ENCODE measurements around the gene THOC2.
"Not testable (repeated sequence)": the region's sequence is repeated elsewhere in the genome, so short reads cannot be mapped to it uniquely, and the experiment has no call there.

THOC2 gene, protein sequence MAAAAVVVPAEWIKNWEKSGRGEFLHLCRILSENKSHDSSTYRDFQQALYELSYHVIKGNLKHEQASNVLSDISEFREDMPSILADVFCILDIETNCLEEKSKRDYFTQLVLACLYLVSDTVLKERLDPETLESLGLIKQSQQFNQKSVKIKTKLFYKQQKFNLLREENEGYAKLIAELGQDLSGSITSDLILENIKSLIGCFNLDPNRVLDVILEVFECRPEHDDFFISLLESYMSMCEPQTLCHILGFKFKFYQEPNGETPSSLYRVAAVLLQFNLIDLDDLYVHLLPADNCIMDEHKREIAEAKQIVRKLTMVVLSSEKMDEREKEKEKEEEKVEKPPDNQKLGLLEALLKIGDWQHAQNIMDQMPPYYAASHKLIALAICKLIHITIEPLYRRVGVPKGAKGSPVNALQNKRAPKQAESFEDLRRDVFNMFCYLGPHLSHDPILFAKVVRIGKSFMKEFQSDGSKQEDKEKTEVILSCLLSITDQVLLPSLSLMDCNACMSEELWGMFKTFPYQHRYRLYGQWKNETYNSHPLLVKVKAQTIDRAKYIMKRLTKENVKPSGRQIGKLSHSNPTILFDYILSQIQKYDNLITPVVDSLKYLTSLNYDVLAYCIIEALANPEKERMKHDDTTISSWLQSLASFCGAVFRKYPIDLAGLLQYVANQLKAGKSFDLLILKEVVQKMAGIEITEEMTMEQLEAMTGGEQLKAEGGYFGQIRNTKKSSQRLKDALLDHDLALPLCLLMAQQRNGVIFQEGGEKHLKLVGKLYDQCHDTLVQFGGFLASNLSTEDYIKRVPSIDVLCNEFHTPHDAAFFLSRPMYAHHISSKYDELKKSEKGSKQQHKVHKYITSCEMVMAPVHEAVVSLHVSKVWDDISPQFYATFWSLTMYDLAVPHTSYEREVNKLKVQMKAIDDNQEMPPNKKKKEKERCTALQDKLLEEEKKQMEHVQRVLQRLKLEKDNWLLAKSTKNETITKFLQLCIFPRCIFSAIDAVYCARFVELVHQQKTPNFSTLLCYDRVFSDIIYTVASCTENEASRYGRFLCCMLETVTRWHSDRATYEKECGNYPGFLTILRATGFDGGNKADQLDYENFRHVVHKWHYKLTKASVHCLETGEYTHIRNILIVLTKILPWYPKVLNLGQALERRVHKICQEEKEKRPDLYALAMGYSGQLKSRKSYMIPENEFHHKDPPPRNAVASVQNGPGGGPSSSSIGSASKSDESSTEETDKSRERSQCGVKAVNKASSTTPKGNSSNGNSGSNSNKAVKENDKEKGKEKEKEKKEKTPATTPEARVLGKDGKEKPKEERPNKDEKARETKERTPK (N-terminal part only)

DNA sequence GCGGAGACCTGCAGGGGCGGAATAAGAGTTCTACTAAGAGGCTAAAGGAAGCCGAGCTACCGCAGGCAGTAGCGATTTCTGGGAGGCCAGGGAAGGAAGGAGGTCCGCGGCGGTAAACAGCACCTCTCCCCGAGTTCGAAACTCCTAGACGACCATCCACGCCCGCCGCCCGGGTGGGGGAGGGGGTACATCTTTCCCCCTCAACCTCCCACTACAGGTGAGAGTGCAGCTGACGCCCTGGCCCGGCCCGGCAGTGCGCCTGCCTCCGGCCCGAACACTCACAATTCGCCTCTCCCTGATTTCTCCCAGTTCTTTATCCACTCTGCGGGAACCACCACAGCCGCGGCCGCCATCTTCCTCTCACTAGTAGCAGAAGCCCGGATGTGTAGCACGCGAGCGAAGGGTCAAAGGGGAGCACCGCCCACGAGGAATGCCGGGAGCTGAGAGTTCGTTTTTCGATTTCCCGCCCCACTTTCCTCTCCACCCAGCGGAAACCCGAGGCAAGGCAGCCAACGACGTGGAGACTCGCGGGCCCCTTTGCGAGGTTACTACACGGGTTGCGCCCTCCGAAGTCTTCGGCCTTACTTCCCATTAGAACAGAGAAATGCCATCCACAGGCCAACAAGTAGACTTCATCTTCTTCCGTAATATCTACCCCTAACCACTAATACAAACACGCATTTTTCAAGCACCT, at the start of gene THOC2:
Gene THOC2 (minus strand): TSS at position 383 of the 694 bp plus-strand sequence. CDS start 30 bp downstream, at position 353.
- DNase-seq (ENCODE audit: low spot score), result peak; percentile 84

- DNase-seq (ENCODE audit: low spot score), result not testable (repeated sequence)
Observed at GRCh38 chrX:123781786-123782185, 48.9 kb upstream of the THOC2 start.

GRCh38 chrX:123779908-123780396, 47.1 kb upstream of the THOC2 start:
- no peak for DNase-seq (ENCODE audit: low spot score)

DNA sequence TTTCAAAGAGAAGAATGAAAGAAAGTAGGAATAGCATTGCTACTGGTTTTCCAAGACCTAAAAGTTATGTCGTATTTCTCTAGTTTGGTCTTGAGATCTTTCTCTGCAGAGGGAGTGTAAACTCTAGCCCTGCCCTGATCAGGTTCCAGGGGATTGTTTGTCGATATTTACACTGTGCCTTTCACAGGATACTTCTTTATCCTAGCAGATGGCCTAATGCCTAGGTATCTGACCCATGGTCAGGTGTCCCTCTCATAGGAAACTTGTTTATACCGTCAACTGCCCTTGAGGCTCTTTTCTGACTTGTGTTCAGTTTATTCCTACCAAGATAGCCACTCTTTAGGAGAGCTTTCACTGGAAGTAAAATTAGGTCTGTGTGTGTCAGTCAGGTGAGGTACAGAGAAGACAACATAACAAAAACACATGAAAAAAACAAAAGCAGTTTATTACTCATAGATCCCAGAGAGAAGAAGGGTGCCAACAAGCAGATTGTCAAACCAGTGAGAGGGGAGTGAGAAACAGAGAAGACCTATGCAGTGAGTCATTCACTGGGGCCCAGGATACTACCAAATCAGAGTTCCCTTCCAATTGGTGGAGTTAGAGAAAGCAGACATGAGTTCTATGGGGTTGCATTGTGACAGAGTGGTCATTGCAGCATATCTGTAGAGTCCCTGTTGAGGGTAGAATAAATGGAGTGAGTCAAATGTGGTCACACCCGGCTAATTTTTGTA, 40.6 kb upstream of the THOC2 start:
- DNase-seq (ENCODE audit: low spot score), result no peak

DNA sequence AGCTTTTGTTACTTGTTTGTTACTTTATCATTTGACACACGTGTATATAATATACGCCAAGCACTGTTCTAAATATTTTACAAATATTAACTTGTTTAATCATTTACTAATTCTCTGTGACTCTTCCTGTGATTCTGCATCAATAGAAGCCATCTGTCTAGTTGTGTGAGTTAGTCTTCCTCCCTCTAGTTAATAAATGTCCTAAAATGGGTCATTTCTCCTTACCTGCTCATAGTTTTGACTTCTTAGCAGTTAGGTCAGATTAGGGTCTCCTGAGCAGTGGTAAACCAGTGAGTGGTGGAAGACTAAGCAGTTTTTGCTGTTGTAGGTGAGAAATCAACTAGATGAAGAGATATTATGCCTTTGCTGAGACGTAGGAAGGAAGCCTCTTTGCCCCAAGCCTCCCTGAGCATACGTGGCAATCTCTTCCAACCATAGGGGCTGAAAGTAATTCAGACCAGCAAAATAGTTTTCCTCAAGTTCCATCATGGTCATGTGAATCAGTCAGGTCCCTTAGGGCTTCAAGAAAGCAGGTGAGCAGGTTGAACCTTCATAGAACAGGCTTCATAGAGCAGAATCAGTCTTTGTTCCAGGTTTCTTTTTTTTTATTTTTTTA, 38.7 kb upstream of the THOC2 start:
- no peak for DNase-seq (ENCODE audit: low spot score)

GRCh38 chrX:123764967-123765871, 32.4 kb upstream of the THOC2 start:
- peak; percentile 85 for DNase-seq (ENCODE audit: low spot score)

GRCh38 chrX:123759849-123760248, 27.0 kb upstream of the THOC2 start:
- not testable (repeated sequence) for DNase-seq (ENCODE audit: low spot score)

GRCh38 chrX:123757794-123758193, 24.9 kb upstream of the THOC2 start:
- DNase-seq (ENCODE audit: low spot score), result not testable (repeated sequence)

- DNase-seq (ENCODE audit: low spot score), result no peak
Observed at GRCh38 chrX:123756320-123756719, 23.5 kb upstream of the THOC2 start.

GRCh38 chrX:123755107-123755506, 22.3 kb upstream of the THOC2 start:
- DNase-seq (ENCODE audit: low spot score), result no peak

- no peak for DNase-seq (ENCODE audit: low spot score)
Observed at GRCh38 chrX:123753656-123754350, 21.0 kb upstream of the THOC2 start.

DNA sequence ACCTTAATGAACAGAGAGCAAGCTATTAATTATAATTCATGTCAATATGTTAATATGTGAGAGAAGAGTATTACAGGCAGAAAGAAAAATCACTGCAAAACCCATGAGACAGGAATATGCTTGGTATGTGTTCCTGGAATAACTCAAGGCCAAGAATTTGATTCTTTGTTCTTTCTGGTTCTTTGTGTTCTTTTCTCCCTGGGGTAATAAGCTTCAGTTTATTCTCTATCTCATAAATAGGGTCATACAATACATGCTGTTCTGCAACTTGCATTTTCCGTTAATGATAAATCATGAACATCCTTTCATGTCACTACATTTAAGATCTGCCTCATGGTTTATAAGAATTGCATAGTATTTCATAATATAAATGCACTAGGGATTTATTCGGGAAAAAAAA, 16.8 kb upstream of the THOC2 start:
- no peak for DNase-seq (ENCODE audit: low spot score)

GRCh38 chrX:123745511-123745910, 12.7 kb upstream of the THOC2 start:
- DNase-seq (ENCODE audit: low spot score), result no peak

DNA sequence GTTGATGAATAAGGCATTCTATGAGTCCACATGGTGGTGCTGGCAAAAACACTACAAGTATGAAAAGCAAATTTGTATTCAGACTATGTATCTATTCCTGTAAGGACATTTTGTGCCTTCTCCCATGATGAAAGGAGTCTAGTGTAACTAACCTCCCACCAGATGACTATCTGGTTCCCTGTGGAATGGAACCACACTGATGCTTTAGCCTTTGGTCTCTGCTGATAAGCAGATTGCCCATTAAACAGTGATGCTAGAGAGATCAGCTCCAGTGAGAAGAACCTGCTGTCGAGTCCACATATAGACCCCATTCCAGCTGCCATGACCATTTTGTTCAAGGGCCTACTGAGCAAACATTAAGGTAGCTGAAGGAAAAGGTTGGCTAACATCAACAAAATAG, 10.5 kb upstream of the THOC2 start:
- DNase-seq (ENCODE audit: low spot score), result no peak

DNA sequence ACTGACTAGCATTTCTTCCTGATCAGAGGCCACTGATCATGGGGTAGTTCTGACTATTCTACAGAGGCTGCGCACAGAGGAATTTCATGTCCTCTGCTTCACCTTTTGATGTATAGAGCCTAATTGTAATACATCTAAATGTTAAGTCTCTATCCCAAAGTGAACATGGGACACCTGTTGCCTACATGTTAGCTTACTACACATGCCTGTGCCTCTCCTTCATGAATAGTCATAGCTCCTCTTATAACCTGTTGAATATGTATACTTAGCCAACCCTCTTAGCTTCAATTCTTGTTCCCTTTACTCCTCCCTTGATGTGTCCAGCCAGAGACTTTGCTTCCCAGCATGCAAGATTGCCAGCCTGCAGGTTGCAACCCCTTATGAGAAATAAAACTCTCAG, 9.6 kb upstream of the THOC2 start:
- no peak for DNase-seq (ENCODE audit: low spot score)

- no peak for DNase-seq (ENCODE audit: low spot score)
Observed at GRCh38 chrX:123740536-123740935, 7.7 kb upstream of the THOC2 start.

GRCh38 chrX:123740006-123740405, 7.2 kb upstream of the THOC2 start:
- no peak for DNase-seq (ENCODE audit: low spot score)

GRCh38 chrX:123739474-123739873, 6.6 kb upstream of the THOC2 start:
- DNase-seq (ENCODE audit: low spot score), result no peak
